ENCODE data around the gene ABCC8. TPM values are rescaled to one million over a fixed set of nuclear protein-coding genes. Genes with fewer than 3 reads are reported as not detected.
A peak's percentile ranks its signal among the peaks of the same experiment; 100 is the strongest.

The ABCC8 gene
- total and polyA plus RNA-seq, 2 of the 8 experiments (the other 6 are each of a cell fraction or from before 2014, with no cell fraction given), result 3.7 to 4.9 TPM

- Histone ChIP-seq H2BK15ac (ENCODE audit: low read length) (no peak overlapping the region), H3K18ac (ENCODE audit: extremely low read depth, low read length) (no peak overlapping the region), H4K5ac (ENCODE audit: insufficient read length, low read depth, low read length) (no peak overlapping the region), H3K4me3 (ENCODE audit: extremely low read depth in 1 of 4, insufficient read depth in 2 of 4, low read depth in 3 of 4, low read length in 4 of 4) (no peak overlapping the region), H3K56ac (replicated peaks; ENCODE audit: insufficient read length, low read depth, low read length) (no peak overlapping the region), H3K79me2 (ENCODE audit: control insufficient read depth in 1 of 2, insufficient read depth in 2 of 2, low read length in 2 of 2) (no peaks in the 10 kb centered on the region), H3K9me3 (ENCODE audit: insufficient read depth in 2 of 2, low read depth in 1 of 2, low read length in 1 of 2) (no peaks in the 10 kb centered on the region), H3K4ac (replicated peaks; ENCODE audit: insufficient read length, low read depth, low read length) (no peak overlapping the region), H3K23ac (ENCODE audit: insufficient read length) (no peak overlapping the region), H2AK5ac (ENCODE audit: low read depth, low read length) (no peak overlapping the region), H3K36me3 (ENCODE audit: control insufficient read depth in 2 of 4, insufficient read depth in 4 of 4, low read length in 3 of 4) (no peaks in the 10 kb centered on the region), H3K79me1 (ENCODE audit: low read depth, low read length) (no peaks in the 10 kb centered on the region), H2BK120ac (replicated peaks; ENCODE audit: low read depth, low read length) (no peak overlapping the region), H3K14ac (ENCODE audit: insufficient read length) (no peak overlapping the region), H3K4me2 (ENCODE audit: insufficient read depth in 1 of 2, low read depth in 2 of 2, low read length in 2 of 2) (no peak overlapping the region), H4K8ac (ENCODE audit: extremely low read depth, insufficient read depth, low read length) (no peak overlapping the region; the same call in 1 of the 2 replicates), H3K9ac (replicated peaks in 1 of 4; ENCODE audit: extremely low read depth in 1 of 4, low read depth in 3 of 4, low read length in 3 of 4) (no peak overlapping the region), H3K4me1 (replicated peaks in 1 of 4; ENCODE audit: control insufficient read depth in 3 of 4, insufficient read depth in 4 of 4, low read length in 3 of 4) (peaks cover 0 to 6% (median 2%) of the 10 kb centered on the region in 4 experiments; a peak in 3 of 7 replicates), H3K27ac (ENCODE audit: low read depth, low read length) (no peak overlapping the region), H4K91ac (replicated peaks; ENCODE audit: insufficient read length, low read length) (no peak overlapping the region), H3K23me2 (ENCODE audit: low read depth, low read length) (no peaks in the 10 kb centered on the region), H2BK12ac (ENCODE audit: low read depth, low read length) (no peak overlapping the region), H2AFZ (ENCODE audit: low read length) (no peak overlapping the region), H4K20me1 (replicated peaks in 1 of 2; ENCODE audit: control insufficient read depth in 1 of 2, insufficient read depth in 2 of 2, low read length in 2 of 2) (no peaks in the 10 kb centered on the region), H3K27me3 (replicated peaks in 1 of 4; ENCODE audit: control insufficient read depth in 3 of 4, extremely low read depth in 1 of 4, insufficient read depth in 3 of 4, low read length in 3 of 4) (no peaks in the 10 kb centered on the region; a peak in 2 of 7 replicates), H2BK20ac (ENCODE audit: low read length) (no peak overlapping the region), H2BK5ac (ENCODE audit: low read depth, low read length) (no peak overlapping the region)
- WGBS, 2 experiments (ENCODE audit: extremely low coverage in 1 of 2, insufficient coverage in 1 of 2, insufficient read length in 1 of 2, insufficient replicate concordance in 2 of 2, low coverage in 1 of 2, low lambda C conversion rate in 2 of 2, missing lambda C conversion rate in 1 of 2), result 50% methylated on average over 4 of the region's 4 CpGs; no CpG with 5 or more reads in 1 of the 2 experiments
- POLR2A ChIA-PET (ENCODE audit: partially characterized antibody), result interaction anchor here (0.8 to 1.5 kb wide), 4 partner anchors 10 to 114 kb away, joined by 3 to 4 read pairs (median 4); partner anchors contain the start of gene OTOG
- CTCF ChIA-PET (ENCODE audit: partially characterized antibody), result interaction anchor here (0.8 to 44.8 kb wide), 21 partner anchors 8 to 150 kb away, joined by 3 to 1414 read pairs (median 4); partner anchors contain the start of genes ABCC8 and KCNJ11
- FAIRE-seq (no peak), DNase-seq (ENCODE audit: low read depth in 1 of 2, low spot score in 2 of 2) (peak in 1 of 2 experiments; percentile 50)
- TF ChIP-seq CEBPB (IDR thresholded peaks at IDR 0.05; ENCODE audit: low read depth, low read length), result peak; percentile 32; the same call in 1 of the 2 replicates
- TF ChIP-seq MAX (IDR thresholded peaks at IDR 0.05), result peak; percentile 43; the same call in 1 of the 2 replicates
- TF ChIP-seq SRF (IDR thresholded peaks at IDR 0.05; ENCODE audit: low read depth, low read length), result no peak
These were observed 21.4 kb upstream of the ABCC8 start for GRCh38 chr11:17498058-17498457.
